ENCODE data around the gene RCN2. TPM values are rescaled to one million over a fixed set of nuclear protein-coding genes. Genes with fewer than 3 reads are reported as not detected.

Gene RCN2
- total RNA-seq, 1 experiment from 2014 or later, result 217 TPM

GRCh38 chr15:76973906-76974305 is 42.4 kb downstream of the RCN2 start:
- no peak for DNase-seq (ENCODE audit: low spot score)

GRCh38 chr15:76974456-76975036 is 43.0 kb downstream of the RCN2 start:
- no peak for DNase-seq (ENCODE audit: low spot score)

GRCh38 chr15:76976141-76976540 is 44.6 kb downstream of the RCN2 start:
- no peak for DNase-seq (ENCODE audit: low spot score)

DNA sequence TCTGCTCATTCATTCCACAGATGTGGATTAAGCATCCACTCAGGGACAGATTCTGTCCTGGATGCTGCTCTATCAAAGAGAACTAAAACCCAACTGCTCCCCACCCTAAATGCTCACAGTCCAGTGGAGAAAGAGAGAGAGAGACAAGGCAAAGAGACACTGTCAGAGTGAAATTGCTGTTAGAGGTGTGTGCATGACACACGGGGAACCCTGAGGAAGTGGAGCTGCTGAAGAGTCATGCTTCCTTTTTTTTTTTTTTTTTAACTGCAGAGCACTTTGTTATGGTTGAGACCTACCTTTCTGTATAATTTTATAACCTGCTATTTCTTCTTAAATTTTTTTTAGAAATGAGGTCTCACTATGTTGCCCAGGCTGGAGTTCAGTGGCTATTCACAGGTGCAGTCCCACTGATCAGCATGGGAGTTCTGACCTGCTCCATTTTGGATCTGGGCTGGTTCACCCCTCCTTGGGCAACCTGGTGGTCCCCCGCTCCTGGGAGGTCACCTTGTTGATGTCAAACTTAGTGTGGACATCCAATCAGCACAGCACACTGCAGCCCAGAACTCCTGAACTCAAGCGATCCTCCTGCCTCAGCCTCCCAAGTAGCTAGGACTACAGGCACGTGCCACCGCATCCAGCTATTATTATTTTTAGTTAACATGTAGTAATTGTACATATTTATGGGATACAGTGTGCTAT is 45.2 kb downstream of the RCN2 start:
- no peak for DNase-seq (ENCODE audit: low spot score)

GRCh38 chr15:76978522-76979330 is 47.2 kb downstream of the RCN2 start:
- DNase-seq (ENCODE audit: low spot score), result no peak

DNA sequence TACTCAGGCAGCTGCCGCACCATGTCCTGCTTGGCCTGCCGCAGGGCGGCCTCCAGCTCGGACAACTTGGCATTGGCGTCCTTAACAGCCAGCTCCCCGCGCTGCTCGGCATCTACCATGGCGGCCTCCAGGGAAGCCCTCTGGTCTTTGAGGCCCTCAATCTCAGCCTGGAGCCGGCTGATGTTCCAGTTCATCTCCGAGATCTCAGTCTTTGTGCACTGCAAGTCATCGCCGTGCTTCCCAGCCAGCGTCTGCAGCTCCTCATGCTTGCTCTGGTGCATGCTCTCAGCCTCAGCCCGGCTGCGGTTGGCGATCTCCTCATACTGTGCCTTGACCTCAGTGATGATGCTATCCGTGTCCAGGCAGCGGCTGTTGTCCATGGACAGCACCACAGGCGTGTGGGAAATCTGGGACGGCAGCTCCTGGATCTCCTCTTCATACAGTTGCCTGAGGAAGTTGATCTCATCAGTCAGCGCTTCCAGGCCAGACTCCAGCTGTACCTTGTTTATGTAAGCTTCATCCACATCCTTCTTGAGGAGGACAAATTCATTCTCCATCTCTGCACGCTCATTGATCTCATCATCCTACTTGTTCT is 47.9 kb downstream of the RCN2 start:
- no peak for DNase-seq (ENCODE audit: low spot score)

DNA sequence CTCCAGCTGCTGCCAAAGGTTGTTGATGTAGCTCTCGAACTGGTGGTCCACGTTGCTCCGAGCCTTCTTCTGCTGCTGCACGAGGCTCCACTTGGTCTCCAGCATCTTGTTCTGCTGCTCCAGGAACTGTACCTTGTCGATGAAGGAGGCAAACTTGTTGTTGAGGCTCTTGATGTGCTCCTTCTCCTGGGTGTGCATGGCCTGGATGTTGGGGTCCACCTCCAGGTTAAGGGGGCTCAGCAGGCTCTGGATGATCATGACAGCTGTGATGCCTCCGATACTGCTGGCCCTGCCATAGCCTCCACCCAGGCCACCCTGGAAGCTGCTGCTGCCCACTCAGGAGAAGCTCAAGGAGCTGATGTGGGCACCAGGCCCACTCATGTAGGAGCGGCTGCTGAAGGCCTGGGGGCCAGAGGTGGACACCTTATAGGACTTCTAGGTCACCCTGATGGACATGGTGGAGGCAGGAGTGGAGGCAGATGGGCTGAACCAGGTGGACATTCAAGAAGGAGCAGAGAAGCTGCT is 48.5 kb downstream of the RCN2 start:
- DNase-seq (ENCODE audit: low spot score), result no peak

- DNase-seq (ENCODE audit: low spot score), result no peak
These were observed 50.8 kb downstream of the RCN2 start for GRCh38 chr15:76982356-76982755.

GRCh38 chr15:76982756-76983155 is 51.2 kb downstream of the RCN2 start:
- no peak for DNase-seq (ENCODE audit: low spot score)

GRCh38 chr15:76983590-76984375 is 52.2 kb downstream of the RCN2 start:
- no peak for DNase-seq (ENCODE audit: low spot score)

- DNase-seq (ENCODE audit: low spot score), result no peak
These were observed 55.2 kb downstream of the RCN2 start for GRCh38 chr15:76986743-76987142.

DNA sequence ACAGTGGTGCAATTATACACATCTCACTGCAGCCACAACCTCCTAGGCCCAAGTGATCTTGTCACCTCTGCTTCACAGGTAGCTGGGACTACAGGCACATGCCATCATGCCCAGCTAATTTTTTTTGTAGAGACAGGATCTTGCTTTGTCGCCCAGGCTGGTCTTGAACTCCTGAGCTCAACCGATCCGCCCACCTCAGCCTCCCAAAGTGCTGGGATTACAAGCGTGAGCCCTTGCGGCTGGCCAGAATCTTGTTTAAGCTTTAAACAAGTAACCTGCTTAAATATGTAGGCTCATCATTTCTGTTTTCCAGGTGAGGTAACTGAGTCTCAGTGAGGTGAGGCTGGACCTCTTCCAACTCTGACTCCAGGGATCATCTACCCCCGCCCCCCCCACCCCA is 55.7 kb downstream of the RCN2 start:
- DNase-seq (ENCODE audit: low spot score), result no peak

DNA sequence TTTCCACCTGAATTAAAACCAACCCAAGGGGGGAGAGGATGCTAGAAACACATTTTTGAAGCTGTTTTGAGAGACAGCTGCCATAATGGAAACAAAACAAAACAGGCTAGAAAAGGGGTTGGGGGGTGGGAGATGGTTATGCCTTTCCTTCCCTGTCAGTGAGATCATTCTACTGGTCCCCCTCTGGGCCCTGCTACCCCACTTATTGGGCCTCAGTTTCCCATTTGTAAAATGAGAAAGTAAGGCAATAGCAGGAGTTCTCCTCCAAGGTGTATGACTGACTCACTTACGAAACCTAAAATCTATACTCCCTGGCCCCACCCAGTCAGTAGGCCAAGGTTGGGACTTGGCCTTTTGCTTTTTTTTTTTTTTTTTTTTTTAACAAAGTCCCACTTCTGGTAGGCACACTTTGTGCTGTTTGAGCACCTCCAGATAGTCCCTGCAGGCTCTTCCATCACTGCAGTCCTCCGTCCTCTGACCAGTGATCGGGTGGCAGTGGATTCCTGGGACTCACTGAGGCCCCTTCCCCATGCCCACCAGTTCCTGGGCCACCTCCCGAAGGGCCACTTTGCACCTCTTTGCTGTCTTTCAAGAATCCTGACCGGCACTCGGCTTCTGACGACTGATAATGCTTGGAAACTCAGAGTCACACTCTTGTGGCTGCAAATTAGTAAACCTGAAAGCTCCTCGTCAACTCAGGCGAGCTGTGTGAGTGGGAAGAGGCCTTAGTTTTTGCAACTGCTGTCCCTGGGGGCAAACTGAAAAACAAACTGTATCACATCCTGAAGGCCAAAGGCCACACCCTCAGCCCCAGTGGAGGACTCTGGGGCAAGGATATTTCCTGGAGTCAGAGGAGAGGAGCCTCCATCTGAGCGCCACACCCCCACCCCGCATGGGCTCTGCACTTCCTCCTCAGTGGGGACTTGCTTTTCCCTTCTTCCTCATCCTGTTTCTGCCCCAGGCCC is 56.6 kb downstream of the RCN2 start:
- DNase-seq (ENCODE audit: low spot score), result no peak

GRCh38 chr15:76988867-76989780 is 57.6 kb downstream of the RCN2 start:
- no peak for DNase-seq (ENCODE audit: low spot score)

- no peak for DNase-seq (ENCODE audit: low spot score)
These were observed 59.5 kb downstream of the RCN2 start for GRCh38 chr15:76991048-76991447.

- no peak for DNase-seq (ENCODE audit: low spot score)
These were observed 60.4 kb downstream of the RCN2 start for GRCh38 chr15:76991741-76992645.

DNA sequence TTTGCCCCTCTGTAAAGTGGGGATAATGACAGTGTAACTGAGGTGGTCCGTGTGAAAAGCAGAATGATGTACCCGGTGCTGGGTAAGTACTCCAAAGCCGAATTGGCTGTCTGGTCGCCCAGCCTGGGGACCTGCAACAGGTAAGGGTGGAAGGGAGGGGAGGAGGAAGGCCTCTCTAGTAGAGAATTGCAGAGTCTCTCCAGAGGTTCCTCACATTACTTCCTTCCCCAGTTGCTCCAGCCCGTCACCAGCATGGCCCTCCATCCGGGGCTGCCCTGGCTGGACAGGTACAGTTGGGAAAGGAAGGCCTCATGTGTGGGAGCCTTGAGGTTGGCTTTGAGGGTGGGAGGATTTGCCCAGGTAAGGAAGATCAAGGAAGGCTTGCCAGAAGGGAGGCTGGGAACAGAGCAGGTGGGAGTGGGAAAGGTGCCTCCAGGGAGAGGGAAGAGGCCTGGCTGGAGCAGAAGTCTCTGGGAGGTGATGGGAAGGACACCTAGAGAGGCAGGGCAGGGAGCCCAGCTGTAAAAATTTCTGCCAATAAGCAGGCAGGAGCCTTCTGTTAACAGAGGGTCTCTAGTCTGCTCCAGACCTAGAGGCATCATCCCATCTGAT is 61.7 kb downstream of the RCN2 start:
- DNase-seq (ENCODE audit: low spot score), result no peak

GRCh38 chr15:76994001-76994400 is 62.5 kb downstream of the RCN2 start:
- peak; percentile 82 for DNase-seq (ENCODE audit: low spot score)
